Measurements from ENCODE around the gene DAGLB.

Gene DAGLB

DNA sequence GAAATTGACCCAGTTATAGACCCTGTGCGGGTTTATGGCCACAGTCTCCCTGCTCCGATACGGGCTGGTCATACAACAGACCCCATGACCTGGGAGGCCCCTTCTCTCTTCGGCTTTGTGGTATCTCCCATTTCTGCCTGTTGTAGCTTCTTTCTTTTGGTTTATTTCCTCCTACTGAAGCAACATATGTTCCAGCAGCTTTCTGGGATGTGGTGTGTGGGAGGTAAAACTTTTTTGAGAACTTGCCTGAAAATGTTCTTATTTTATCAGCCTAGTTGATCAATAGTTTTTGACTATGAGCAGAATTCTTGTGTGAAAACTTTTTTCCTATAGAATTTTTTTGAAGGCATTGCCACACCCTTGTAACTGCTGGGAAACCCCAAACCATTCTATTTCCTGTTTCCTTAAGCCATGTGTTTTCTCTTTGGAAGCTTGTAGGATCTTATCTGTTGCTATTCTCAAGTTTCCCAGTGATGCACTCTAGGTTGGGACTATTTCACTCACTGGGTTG lies 80.0 kb downstream of the DAGLB start:
- DNase-seq (ENCODE audit: low read depth in 2 of 2), result no peak

DNA sequence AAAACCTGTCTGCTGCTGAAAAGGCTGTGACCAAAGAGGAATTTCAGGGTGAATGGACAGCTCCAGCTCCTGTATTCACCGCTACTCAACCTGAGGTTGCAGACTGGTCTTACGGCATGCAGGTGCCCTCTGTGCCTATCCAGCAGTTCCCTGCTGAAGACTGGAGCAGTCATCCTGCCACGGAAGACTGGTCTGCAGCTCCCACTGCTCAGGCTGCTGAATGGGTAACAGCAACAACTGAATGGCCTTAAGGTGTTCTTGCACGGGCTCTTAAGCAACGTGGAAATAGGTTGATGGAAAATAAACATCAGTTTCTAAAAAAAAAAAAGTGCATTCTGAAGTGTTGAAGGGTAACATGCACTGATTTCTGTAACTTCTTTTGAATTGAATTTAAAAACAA lies 82.3 kb downstream of the DAGLB start:
- DNase-seq (ENCODE audit: low read depth in 2 of 2), result no peak

DNA sequence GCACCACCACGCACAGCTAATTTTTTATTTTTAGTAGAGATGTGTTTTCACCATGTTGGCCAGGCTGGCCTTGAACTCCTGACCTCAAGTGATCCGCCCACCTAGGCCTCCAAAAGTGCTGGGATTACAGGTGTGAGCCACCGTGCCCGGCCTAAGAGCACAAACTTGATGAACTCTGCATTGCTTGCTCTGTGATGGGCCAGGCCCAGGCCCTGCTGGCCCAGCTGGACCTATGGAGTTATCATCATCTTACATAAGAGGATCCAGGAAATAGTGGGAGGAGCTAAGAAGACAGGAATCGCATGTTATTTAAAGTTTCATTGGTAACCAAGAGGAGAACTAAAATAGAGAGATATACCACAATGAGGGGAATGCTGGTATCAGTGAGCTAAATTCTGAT lies 86.9 kb downstream of the DAGLB start:
- DNase-seq (ENCODE audit: low read depth in 2 of 2), result no peak

DNA sequence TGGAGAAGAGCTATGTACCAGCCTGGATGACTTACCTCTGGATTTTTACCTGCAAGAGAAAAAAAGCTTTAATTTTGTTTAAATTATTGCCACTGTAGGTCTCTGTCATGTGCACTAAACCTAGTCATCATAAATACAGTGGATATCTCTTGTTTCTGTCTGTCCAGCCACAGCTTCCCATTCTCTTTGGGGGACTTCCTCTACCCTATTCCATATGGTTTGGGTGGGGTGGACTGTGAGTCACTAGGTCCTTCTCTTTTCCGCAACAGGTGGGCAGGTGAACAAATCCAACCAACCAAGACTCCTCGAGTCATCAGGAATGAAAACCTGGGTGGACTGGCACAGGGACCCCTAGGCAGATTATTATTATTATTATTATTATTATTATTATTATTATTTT lies 88.0 kb downstream of the DAGLB start:
- DNase-seq (ENCODE audit: low read depth in 2 of 2), result no peak
